GM12892 (cell line): ENCODE data around the gene SPON1.

Experiments used
- POLR2A ChIP-seq: IDR thresholded peaks from 2 replicates; pipeline ENCODE4 v1.6.1; 2011; ENCODE audit warnings: low read depth, low read length, control low read depth
- POLR2AphosphoS5 ChIP-seq: IDR thresholded peaks from 2 replicates; pipeline ENCODE4 v1.6.1; 2011; ENCODE audit warnings: low read depth, low read length, control low read depth

GRCh38 chr11:14242187-14242586 is 279.7 kb downstream of the SPON1 start:
- TF ChIP-seq POLR2A, result no peak
- no peak for TF ChIP-seq POLR2AphosphoS5
